Dermis microvascular lymphatic vessel endothelial cell (primary cell): ENCODE data around the gene SQOR. TPM values are rescaled to one million over a fixed set of nuclear protein-coding genes. Genes with fewer than 3 reads are reported as not detected.
A peak's percentile ranks its signal among the peaks of the same experiment; 100 is the strongest.

Experiments
- DNase-seq, 2 donors: peaks; one replicate each; pipeline versions ENCODE4 v3.0.0 to v3.0.0-alpha.2; 2010; ENCODE audit warnings: low read depth in 2 of 2
- total RNA-seq: library from RNA; depleted of rRNA; stranded (reverse); fragments of >200 nt; gene quantifications from 2 replicates; pipeline ENCODE4 v1.2.1, GENCODE V29; 2014

SQOR gene
- total RNA-seq, 1 donor from 2014 or later: 156 TPM

DNA sequence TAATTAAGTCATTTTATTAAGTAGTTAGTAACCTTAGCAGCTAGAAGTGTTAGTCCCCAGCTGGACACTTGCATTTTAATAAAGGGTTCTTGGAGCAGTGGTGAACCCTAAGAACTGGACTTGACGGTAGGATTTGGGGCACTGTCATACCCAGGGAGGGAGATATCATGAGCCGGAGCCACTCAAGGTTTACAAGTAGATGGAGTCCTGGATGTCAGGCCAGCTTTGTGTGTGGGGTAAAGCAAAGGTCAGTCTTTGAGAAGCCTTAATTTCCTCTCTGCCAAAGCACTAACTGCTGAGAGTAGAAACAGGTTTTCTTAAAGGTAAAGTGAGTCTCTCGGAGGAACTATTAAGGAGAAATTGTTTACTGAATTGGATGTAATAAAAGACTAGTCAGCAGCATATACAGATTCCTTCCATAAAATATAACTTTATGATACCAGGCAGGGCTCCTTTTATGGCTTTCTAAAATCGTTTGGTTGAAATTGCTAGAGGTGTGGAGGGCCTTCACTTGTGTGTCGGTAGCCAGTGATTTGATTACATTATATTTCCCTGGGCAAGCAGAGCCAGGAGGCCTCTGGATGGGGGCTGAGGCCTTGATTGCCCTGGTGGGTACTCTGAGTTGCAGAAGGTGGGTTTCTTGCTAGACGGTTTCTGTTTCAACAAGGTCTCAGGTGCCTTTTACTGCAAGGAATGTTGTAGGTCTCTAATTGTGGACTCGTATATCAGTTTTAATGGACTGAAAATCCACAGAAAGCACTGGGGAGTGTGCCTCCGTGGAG is 23.1 kb downstream of the SQOR start:
- no peak for DNase-seq

GRCh38 chr15:45660231-45660979 is 25.6 kb downstream of the SQOR start:
- DNase-seq: no peak

GRCh38 chr15:45662375-45662774 is 27.5 kb downstream of the SQOR start:
- no peak for DNase-seq

GRCh38 chr15:45664451-45664850 is 29.6 kb downstream of the SQOR start:
- DNase-seq: no peak

DNA sequence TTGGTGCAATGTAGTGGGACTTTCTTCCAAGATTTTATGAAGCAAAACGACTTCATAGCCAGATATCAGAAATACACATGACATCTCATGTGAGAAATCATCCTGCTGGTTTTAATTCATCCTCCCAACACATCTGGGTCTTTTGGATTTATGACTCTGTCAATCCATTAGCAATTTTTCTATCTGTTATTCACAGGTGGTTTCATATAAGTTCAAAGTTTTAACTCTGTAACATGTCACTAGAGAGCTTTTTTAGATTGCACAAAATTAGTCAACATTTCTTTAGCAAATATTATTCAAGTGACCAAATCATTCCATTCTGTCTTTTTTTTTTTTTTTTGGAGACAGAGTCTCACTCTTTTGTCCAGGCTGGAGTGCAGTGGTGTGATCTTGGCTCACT is 30.4 kb downstream of the SQOR start:
- no peak for DNase-seq

- DNase-seq: no peak
These were observed 31.5 kb downstream of the SQOR start for GRCh38 chr15:45666119-45666875.

GRCh38 chr15:45667002-45667401 is 32.2 kb downstream of the SQOR start:
- no peak for DNase-seq

- no peak for DNase-seq
These were observed 33.6 kb downstream of the SQOR start for GRCh38 chr15:45668386-45668785.

DNA sequence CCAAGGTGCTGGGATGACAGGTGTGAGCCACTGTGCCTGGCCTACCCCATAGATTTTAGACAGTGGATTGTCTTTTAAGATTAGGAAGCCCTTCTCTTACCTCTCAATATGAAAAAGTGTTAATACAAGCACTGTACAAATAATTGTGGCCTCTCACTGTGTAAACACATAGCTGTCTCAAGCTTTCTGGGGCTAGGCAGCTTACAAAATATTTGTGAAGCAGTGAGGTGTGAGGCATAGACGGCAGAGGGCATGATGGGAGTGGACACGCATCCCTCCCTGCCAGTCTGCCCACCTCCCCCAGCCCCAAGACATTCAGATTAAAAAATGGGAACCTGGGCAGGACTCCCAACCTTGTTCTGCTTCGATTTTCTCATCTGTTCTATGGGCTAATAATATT is 34.6 kb downstream of the SQOR start:
- DNase-seq: no peak

- DNase-seq: no peak
These were observed 35.3 kb downstream of the SQOR start for GRCh38 chr15:45670091-45670490.

GRCh38 chr15:45670511-45670910 is 35.7 kb downstream of the SQOR start:
- peak; percentile 80 to 97 for DNase-seq

- DNase-seq: no peak
These were observed 39.8 kb downstream of the SQOR start for GRCh38 chr15:45674677-45675076.

GRCh38 chr15:45677797-45678196 is 43.0 kb downstream of the SQOR start:
- DNase-seq: no peak

- no peak for DNase-seq
These were observed 43.8 kb downstream of the SQOR start for GRCh38 chr15:45678459-45679178.

DNA sequence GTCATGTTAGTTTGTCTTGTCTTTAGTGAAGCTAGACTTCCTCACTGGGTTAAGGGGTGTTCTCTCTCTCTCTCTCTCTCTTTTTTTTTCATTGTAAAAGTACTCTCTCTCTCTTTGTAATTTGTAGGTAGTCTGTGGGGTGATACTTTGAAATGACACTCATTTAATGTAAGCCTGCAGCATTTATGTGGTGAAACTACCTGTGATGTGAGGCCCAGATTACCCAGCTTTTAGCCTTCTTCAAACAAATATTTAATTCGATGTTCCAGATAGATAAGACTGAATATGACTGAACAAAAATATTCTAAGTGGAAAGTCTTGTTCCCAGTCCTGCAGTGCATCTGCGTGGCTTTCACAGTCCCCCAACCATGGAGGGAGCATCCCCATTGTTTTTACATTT is 49.7 kb downstream of the SQOR start:
- DNase-seq: no peak

DNA sequence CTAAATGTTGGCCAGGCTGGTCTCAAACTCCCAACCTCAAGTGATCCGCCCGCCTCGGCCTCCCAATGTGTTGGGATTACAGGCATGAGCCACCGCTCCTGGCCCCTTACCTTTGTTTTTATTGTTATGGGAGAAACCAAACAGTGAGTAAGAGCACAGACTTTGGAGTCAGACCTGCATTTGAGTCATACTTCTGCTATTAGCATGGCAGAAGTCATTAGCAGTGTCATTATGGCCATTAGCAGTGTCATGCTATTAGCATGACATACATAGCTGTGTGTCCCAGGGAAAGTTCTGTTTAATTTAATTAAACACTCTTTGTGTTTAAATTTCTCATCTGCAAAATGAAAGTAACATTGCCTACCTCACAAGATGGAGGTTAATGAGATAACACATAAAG is 54.8 kb downstream of the SQOR start:
- no peak for DNase-seq

GRCh38 chr15:45690581-45691260 is 55.9 kb downstream of the SQOR start:
- no peak for DNase-seq

- no peak for DNase-seq
These were observed 66.3 kb downstream of the SQOR start for GRCh38 chr15:45701108-45701507.

- DNase-seq: no peak
These were observed 67.2 kb downstream of the SQOR start for GRCh38 chr15:45702041-45702440.

GRCh38 chr15:45703670-45704328 is 69.0 kb downstream of the SQOR start:
- DNase-seq: no peak
